ENCODE data around the gene SLC9B2.

The SLC9B2 gene

DNA sequence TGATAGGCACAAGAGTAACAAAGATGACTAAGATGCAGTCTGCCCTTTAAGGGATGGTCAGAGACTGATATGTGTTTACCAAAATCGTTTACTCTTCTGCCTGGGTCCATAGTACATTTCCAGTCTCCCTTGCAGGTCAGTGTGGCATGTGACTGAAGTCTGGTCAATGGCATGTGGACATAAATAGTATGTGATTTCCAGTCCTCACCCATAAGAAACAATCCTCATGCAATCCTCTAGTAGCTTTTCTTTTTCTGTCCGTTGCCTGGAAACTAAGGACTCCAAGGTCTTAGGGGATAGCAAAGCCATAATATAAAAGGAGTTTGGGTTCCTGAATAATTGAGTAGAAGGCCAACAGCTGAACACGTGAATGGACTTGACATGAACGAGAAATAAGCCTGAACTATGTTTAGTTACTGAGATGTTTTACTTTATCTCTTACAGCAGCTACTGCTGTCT lies 1.1 kb downstream of the SLC9B2 start:
- FAIRE-seq = no peak

GRCh38 chr4:103074744-103075434 lies 1.7 kb downstream of the SLC9B2 start:
- FAIRE-seq = no peak

DNA sequence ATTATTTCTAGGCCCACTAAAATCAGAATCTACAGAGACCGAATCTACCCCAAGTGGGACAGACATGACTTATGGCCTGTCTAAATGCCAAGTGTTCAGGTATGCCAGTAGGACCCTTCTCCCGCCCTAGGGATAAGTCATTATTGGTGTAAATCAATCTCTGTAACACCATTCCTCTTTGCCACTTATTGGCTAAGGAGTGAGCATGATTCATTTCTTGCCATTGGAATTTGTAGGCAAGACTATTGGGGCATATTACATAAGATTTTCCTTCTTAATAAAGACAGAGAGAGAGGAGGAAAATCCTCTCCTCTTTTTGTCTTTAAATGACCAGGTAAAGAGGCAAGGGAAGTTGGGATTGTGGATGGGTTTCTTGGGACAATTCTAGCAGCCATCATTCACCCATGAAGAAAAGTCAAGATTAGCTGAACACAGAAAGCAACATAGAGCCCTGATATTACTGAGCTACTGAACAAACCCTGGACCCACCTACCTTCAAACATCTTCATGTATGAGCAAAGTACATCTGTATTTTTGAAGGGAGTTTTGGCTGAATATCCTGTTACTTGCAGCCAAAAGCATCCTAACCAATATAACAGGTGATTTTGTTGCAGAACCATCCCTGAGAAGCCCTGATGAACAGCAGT lies 2.6 kb downstream of the SLC9B2 start:
- FAIRE-seq = no peak

DNA sequence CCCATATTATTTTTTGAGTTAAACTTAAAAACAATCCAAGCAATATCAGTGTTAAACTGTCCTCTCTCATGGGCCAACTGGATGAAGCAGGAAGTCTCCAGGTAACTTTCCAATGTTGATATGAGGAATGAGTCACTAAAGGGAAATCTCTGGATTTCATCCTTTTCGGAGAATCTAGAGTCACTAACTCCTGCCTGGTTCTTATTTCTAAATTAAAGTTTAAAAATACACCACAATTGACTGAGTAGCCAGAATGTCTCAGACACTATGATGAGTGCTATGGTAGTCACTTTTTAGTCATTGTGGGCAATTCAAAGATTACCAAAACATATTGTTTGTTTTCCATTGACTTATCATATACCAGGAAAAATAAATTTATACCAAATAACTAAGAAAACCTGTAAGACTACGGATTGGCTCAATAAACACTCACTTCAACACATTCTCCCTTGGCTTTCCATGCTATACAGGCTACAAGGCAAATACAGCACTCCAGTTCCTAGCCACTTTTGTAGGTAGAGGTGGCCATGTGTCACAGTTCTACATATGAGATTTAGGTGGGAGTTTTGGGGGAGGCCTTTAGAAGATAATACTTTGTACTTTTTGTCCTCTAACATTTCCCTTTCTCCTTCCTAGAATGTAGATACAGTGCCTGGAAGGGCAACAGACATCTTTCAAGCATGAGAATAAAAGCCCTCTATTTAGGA lies 8.6 kb downstream of the SLC9B2 start:
- no peak for FAIRE-seq

DNA sequence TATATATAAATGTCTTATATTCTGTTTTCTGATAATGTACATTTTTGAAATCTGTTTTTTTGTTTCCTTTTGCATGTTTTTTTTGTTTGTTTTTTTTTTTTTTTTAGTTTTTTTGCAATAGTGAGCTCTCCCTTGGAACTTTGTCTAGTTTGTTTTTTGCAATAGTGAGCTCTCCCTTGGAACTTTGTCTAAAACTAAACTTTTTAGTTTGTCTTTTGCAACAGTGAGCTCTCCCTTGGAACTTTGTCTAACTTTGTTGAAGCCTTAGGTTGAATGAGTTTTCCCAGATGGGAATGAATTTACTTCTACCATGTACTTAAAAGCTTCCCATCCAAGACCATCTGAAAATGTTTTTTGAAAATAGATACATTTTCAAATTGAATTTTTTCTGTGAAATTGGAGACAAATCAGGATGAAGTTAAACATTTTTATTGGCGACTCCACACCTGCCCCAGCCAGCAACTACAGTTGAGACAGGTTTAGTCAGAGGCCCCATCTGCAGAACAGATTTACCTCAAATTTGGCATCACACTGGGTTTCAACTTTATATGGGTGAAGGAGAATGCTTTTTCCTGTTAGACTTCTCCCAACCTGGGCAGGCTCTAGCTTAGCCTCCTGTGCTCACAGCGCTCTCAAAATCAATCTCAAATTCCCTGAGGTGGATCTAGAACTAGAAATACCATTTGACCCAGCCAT lies 16.0 kb downstream of the SLC9B2 start:
- no peak for FAIRE-seq

DNA sequence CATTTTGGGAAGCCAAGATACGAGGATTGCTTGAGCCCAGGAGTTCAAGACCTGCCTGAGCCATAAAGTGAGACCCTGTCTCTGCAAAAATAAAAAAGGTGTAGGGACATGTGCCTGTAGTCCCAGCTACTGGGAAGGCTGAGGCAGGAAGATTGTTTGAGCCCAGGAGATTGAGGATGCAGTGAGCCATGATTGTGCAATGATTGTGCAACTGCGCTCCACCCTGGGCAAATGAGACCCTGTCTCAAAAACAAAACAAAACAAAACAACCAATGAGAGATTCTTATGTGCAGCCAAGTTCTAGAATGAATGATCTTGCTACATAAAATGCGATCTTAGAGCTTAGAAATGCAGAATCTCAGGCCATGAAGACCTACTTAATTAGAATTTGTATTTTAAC lies 22.5 kb downstream of the SLC9B2 start:
- no peak for FAIRE-seq

DNA sequence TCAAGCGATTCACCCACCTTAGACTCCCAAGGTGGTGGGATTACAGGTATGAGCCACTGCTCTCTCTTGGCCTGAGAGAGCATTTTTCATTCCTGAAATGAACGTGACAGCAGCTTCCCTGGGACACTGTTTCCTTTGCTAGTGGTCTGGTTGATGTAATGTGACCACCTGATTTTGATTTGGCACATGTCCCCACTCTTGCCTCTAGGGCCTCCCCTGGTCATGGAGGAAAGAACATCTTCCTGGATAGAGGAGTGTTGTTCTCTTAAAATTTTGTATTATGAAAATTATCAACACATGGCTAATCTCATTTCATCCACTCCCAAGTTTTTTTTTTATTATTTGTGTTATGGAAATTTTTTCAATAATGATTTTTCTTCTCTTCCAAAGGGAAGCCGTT lies 23.8 kb downstream of the SLC9B2 start:
- no peak for FAIRE-seq

- no peak for FAIRE-seq
These were observed 24.4 kb downstream of the SLC9B2 start for GRCh38 chr4:103052145-103052544.

DNA sequence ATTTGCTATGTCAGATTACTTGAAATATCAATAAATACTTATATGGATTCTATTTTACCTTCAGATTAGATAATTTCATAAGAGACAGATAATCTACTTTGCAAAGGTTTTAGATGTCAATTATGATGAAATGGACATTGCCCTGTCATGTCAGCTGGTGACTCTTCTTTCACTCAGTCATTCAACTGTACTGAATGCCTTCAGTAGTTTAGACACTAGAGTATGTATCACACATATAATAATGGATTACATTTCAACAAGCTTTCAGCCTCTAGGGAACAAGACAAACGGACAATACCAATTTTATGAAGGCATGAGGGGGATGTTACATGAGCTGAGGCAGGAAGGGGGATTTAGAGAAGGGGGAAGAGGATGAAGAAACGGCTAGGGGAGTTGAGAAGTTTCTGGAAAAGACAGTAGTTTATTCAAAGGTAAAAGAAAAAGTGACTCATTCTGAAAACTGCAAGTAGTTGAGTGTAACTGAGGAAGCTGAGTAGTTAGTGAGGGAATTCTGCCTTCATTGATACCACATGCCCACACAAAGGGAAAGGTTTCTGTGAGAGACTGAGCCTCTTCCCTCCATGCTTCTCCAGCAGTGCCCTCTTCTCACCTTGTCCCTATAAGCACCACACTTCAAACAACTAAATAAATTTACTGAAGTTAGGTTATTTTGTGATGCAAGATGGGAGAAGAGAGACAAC lies 25.7 kb downstream of the SLC9B2 start:
- FAIRE-seq = no peak

DNA sequence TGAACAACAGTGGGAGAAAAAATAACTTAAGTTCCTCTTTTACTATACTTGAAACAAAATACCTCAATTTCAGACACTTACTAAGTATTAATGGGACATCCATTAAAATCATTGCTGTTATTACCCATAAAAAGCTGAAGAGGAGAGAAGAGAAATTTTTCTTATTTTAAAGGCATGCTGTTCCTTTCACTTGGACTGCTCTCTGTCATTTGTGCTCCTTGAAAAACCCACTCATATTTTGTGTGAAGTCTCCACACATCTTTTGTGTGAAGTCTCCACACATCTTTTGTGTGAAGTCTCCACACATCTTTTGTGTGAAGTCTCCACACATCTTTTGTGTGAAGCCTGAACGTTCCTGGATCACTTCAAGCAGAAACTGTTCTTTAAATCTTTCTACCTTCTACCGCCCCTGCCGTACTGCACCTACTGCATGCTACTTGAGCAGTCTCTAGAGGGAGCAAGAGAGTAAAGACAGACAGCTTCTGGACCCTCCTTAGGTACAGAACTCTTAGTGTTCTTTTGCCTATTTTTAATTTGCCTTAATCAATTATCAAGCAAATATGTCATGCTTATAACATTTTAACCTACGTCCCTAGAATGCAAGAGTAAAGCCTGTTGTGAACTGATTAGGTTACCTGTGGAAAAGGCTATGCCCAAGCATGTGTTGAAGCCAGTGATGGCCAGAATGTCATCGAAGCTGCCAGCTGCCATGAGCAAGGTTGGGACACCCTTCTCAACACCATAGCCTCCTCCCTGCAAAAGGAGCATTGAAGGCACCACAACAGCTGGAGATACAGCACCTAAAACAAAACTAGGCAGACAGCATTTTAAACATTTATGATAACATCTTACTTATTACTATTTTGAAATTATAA lies 29.9 kb downstream of the SLC9B2 start:
- FAIRE-seq = no peak

GRCh38 chr4:103044183-103044582 lies 32.4 kb downstream of the SLC9B2 start:
- no peak for FAIRE-seq

GRCh38 chr4:103036169-103036568 lies 40.4 kb downstream of the SLC9B2 start:
- no peak for FAIRE-seq

DNA sequence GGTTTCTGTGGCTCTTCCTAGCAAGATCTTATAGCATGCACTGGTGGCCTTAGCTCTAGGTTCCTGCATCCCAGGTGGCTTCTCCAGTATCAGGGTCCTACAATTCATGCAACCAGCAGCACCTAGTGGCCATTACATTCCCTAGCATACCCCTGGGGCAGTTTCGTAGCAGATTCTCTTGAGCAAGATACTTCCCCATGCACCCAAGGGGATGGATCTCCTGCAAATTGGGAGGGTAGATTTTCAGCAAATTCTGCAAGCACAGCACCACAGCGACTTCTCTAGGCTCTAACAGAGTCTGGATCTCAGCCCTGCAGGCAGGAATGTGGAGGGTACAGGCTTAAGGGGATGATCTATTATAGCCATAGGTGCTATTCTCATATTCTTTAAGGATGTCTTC lies 44.0 kb downstream of the SLC9B2 start:
- no peak for FAIRE-seq

DNA sequence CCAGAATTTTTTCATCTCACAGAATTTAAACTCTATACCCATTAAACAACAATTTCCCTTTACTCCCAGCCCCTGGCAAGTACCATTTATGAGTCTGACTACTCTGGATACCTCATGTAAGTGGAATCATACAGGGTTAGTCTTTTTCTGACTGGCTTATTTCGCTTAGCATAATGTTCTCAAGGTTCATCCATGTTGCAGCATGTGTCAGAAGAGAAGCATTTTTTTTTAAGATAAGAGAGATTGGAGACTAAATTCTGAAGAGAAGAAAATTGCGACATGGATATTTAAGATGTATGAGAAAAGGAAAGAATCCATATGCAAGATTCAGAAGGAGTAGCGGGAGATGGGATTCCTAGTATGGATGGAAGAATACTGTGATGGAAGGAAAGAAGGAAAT lies 45.8 kb downstream of the SLC9B2 start:
- FAIRE-seq = no peak

- FAIRE-seq = no peak
These were observed 47.3 kb downstream of the SLC9B2 start for GRCh38 chr4:103029300-103029699.

DNA sequence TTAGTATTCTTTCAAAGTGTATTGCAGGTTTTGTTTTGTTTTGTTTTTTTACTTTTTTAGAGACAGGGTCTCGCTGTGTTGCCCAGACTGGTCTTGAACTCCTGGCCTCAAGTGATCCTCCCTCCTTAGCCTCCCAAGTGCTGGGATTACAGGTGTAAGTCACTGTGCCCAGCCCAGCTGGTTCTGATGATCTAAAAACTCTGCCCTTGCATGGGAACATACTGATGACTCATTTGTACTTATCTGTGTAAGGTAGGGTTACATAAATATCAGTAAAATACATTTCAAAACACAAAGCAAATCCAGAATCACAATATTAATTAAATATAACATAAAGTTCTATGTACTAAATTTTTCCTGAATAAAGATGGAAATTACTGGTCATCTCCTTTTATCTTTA lies 49.7 kb downstream of the SLC9B2 start:
- FAIRE-seq = no peak

DNA sequence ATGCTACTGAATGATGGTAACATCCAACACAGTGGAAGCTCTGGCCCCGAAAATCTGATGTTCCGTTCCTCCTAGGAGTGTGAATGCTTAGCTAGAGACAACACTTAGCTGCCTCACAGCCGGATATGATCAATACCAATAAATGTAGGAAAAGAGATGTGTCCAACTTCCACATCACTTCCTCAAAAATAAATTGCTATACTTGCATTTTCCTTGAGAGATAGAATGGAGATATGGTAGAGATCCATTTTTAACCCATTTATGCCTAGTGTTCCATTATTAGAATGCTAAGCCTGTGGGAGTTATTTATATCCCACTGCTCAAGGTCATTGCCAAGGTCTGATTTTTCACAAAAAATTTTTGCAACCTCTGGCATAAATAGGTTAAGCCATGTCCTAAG lies 51.6 kb downstream of the SLC9B2 start:
- FAIRE-seq = no peak

- no peak for FAIRE-seq
These were observed 55.4 kb downstream of the SLC9B2 start for GRCh38 chr4:103021120-103021519.

GRCh38 chr4:103019308-103020124 lies 57.0 kb downstream of the SLC9B2 start, which contains the start of gene SLC9B1:
SLC9B1 (minus strand) TSS chr4:103019705; CDS start chr4:102991711, 27,994 bp downstream.
- FAIRE-seq = peak; percentile 79
